HG02588 (cell line): ENCODE measurements around the gene MTMR10.

ENCODE experiments used
- ATAC-seq: cut with Tn5 transposase; IDR thresholded peaks from one replicate; pipeline ENCODE4 v1.9.1; 2021; ENCODE audit warnings: mild to moderate bottlenecking, moderate library complexity; ENCODE audit not compliant: unreplicated experiment

The MTMR10 gene

DNA sequence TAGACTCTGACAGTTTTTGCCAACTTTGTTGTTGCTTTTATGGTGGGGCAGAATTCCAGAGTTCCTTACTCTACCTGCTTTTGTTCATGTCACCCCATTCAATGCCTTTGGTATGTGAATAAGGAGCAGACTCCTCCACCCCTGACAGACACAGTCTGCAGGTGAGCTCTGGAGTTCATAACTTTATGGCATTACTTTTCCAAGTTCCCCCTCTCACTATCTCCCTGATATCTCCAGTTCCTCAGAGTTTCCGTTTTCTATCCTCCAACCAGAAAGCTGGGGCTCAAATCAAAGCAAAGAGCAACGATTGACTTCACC is 23.1 kb upstream of the MTMR10 start:
- ATAC-seq: no peak

DNA sequence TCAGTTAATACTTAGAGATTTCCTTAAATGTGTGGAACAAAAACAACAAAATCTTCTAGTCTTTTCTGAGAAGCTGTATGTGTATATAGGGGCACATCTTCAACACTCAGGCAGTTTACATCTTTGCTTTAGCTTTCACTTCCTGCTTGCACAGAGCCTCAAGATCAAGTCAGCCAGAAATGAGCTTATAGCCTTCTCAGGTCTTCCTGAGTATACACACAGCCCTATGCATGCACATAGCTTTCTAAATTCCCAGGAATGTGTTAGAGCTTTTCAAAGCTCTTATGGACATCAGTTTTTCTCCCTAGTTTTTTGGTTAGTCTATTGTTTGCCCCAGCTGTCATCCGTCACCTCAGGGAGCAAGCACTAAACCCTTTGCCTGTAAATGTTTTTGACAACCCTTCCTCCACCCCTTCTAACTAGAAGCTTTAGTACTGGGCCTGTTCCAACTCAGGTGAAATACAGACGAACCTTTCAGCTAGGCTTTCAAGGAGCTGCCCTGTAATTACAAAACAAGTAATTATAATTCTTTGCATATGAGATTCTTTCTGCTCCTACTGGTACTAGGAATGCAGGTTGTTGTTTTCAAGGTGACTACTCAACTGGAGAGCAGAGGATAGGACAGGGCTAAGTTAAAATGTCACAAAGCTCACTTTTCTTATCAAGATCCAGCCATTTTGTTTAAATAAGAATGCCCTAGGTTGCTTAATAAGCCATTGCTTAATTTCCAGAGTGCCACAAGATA is 22.6 kb upstream of the MTMR10 start:
- ATAC-seq: peak; percentile 81

DNA sequence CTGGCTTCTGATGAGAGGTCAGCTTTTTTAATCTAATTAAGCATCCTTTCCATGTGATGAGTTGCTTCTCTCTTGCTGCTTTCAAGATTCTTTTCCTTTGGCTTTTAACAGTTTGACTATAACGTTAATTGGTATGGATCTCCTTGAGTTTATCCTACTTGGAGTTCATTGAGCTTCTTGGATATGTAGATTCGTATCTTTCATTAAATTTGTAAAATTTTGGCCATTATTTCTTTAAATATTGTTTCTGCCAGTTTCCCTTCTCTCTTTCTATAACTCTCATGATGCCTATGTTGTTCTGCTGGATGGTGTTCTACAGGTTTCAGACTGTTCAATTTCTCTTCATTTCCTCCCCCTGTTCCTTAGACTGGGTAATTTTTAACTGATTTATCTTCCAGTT is 21.0 kb upstream of the MTMR10 start:
- no peak for ATAC-seq

DNA sequence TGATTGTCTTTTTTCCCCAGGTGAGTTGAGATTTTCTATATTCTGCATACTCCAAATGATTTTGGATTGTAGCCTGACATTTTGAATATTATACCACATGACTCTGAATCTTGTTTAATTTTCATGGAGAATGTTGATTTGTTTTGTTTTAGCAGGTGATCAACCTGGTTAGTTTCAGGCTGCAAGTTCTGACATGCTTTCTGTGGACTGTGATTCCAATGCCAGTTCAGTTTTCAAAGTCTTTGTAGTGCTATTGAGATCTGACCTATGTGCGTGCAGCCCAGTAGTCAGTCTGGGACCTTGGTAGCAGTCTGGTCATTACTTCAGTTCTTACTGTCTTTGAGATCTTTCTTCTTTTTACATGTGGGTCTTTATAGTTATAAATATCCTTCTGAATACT is 18.6 kb upstream of the MTMR10 start:
- no peak for ATAC-seq

DNA sequence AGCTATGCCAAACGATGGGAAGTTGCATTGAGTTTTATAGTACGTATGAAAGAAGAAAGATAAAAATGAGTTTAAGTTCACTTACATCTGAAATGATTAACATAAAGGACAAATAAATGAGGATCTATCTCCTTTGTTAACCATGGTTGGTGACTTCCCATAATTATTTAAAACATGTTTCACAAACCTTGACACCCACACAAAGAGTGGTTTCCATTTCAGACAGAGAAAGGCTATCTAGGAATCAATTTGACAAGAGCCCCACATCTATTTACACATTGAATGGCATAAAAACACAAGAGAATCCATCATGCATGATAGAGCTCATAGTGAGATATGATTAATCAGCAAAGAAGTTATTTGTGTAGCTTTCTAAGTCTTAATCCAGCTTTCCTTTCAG is 14.2 kb upstream of the MTMR10 start:
- ATAC-seq: no peak

DNA sequence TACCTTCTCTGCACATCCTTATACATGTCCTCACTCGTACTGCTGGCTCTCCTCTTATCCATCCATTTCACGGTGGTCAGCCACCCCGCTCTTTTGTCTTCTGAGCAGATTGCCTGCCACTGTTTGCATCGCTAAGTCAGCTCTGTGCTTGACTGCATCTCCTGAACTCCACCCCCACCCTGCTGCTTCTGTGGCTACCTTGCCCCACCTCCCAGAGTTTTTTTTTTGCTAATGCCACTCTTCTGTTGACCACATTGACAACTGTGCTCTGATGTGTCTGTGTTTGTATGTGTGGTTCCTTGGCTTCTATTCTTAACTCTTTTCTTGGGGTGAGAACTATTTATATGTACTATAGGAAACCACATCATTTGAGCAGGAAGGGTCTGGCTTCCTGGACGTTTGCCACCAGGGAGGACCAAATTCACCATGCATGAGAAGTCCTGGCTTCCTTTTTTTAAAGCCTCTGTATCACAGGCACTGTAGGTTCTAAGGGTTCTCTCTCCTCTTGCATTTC is 12.8 kb upstream of the MTMR10 start:
- peak; percentile 84 for ATAC-seq

DNA sequence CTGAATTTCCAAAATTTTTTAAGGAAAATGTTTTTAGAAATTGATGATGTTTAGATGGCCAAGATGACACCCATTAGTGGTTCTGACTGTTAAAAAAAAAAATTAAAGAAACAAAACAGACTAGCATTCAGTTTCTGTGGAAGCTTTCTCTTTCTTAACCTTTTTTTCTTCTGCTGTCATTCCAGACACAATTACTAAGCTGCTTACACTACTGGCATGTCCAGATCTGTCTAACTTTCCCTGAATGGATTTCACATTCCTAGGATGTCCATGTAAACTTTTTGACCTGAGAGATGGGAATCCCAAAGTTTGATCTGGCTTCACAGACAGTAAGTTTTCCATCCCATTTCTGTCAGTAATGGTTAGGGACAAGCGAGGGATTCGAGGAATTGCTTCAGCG is 10.3 kb upstream of the MTMR10 start:
- ATAC-seq: no peak

DNA sequence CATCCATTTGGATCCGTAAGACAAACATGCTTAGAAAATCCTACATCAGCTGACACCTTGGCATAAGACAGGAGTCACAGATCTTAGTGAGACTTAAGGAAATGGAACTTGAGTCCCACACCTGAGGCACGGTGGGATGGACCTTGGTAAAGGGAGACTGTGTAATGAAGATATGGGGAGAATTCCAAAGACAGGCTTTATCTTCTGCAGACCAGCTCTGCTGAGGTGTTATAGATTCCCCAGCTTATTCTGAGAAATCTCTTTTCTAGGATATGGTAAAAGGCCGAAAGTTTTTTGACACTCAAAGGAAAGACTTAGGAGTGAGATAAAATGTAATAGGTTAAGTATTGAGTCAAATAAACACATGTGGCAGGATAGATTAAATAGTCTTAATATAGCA is 8.3 kb upstream of the MTMR10 start:
- ATAC-seq: no peak

DNA sequence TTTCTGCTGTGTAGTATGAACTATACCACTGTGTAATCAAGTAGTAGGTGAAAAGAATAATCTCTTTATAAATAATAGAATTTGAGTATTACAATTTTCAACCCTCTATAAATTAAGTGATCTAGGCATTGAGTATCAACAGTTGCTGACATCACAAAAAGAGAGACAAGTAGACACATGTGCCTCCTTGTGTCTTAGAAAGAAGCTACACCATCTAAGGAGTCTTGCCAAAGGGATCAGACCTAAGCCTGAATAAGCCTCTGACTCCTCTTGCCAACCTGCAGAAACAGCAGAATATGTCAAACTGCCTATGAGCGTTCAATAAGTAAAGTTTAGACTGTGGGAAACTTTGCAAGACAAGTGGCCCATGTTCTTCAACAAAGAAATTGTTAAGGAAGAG is 5.8 kb upstream of the MTMR10 start:
- no peak for ATAC-seq

DNA sequence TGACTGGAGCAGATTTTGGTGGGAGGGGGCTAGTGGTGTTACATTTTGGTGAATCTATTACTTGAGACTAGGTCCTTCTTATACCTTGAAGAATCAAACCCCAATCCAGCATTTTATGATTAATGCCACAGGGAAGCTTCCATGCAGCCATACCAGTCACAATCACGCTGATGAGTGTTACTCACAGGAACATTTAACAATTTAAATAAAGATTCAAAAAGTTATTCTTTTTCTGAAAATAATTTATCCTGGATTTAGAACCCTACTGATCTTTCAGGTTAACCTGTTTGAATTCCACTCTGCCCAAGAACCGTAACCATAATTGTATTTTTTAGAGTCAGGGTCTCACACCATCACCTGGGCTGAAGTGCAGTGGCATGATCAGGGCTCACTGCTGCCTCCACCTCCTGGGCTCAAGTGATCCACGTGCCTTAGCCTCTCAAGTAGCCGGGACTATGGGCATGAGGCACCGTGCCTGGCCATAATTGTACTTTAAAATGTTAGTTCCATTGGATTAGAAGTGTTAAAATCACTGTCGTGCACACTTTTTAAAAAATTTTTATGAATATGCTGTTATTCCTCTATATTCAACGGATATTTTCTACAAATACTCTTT is 929 bp upstream of the MTMR10 start:
- no peak for ATAC-seq

DNA sequence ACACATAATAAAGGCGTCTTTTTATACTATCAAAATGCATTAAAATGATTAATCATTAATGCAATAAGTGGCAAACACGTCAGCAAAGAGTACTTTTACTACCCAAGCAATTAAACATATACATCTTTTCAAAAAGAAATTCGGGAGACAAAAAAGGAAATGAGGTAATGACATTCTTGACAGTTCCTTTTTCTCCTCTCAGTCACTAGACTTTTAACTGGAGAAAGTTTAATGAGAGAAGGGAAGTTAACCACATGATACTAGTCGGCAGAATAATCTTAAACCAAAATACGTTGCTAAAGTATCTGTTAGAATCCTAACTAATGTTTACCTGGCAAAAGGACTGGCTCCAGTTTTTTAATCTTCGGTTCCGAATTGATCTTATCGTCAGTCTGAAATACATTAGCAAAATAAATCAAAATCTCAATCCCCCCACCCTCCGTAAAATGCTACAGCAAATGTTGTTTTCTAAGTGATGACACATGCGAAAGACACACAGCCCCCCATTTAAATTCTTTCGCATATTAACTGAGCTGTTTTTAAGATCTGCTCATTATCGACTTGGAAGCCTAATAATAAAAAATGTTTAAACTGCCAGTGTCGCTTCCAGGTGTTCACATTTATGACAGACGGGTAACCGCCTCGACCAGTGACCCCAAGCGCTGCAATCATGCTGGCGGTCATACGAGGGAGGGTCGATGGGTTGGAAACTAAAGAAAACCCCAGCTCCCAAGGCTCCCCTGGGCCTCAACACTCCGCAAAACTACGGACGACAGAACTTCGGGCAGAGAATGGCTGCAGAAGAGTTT is 778 bp downstream of the MTMR10 start:
- peak; percentile 6 for ATAC-seq

DNA sequence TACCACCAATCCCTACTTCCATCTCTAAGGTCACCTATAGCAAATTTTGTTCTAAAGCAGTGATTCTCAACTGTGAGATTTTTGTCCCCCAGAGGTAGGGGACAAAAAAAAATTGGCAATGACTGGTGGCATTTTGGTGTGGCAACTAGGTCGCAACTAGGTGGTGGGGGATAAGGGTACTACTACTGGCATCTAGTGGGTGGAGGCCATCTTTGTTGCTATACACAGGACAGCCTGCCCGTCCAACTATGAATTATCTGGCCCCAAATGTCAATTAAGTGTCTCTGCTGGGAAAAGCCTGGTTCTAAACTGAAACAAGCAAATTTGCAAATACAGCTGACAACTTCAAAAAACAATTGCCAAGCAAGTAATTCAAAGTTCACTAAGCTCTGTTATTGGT is 1.4 kb downstream of the MTMR10 start:
- ATAC-seq: no peak

DNA sequence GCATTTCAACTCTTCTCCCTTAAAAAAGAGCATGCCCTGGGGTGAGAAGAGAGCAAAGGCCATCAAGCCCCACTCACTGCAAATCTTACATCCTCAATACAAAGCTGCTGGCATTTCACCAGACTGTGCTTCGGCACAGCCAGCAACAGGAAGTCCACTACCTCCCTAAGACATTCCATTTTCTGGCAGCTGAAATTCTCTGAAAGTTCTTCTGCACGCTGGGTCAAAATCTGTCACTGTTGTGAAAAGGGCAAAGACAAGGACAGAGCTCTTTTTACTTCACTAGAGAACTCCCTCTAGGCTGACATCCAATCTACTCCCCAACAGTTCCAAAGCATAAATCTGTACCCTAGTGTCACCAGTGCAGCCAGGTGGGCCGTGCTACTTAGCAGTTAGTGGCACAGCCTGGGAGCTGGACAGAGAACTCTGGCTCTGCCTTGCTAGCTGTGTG is 6.3 kb downstream of the MTMR10 start:
- no peak for ATAC-seq

DNA sequence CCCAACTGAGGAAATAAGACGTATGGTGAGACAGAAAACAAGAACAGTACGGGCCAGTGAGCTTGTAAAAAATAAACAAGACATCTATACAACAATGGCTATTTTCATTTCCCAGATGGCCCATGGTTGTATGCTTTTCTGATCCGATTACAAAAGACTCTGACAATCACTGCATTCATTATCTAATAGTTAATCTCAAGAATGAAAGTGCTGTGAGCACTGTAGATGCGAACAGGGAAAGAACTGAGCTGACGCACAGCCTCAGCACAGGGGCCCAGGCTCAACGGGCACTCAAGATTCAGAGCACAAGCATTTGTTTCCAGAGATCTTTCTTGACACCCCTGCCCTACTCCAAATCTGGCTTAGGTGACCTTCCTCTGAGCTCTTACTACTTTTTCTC is 6.9 kb downstream of the MTMR10 start:
- ATAC-seq: no peak

DNA sequence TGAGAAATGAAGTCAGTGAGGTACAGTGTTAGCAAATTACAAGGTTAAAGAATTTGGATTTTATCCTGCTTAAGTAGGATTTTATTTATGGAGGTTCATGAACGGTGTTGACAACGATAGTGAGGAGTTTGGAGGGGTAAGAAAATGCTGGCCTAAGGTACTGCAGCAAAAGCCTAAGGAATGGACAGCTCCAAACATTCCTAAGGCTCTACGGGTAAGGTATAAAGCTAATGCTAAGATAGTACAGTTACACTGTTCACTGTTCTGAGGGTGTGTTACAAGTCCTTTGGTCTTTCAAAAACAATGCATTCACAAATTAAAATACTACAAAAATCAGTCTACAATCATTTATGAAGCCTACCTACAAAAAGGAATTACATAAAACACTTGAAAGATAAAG is 7.3 kb downstream of the MTMR10 start:
- no peak for ATAC-seq

DNA sequence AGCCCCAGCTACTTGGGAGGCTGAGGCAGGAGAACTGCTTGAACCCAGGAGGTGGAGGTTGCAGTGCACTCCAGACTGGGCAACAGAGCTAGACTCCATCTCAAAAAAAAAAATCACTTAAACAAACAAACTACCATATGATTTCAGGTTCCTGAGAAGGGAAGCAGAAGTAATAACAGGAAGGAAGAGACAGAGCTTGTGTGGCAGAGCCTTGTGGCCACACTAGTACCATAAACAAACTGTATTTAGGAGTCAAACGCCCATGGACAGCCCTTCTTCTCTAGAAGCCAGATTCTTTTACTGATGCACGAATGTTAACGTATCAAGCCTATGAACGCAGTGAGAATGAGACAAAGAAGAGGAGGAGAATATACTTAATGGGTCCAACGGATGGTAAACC is 12.0 kb downstream of the MTMR10 start:
- no peak for ATAC-seq

DNA sequence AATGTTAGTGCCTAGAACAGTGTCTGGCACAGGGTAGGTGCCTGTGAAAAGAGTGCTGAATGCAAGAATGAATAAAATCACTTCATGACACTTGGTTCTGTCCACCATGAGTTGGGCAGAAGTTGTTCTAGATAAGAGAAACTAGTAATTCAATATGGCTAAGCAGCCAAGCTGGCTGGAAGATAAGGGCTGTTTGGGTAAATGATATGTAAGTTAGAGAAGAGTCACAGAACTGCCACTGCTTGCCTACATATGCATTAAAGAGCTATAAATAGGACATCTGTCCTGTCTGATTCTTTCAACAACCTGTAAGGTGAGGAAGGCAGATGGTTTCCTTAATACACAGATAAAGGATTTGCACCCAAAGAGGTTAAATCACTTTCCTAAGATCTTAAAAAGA is 13.1 kb downstream of the MTMR10 start:
- no peak for ATAC-seq

DNA sequence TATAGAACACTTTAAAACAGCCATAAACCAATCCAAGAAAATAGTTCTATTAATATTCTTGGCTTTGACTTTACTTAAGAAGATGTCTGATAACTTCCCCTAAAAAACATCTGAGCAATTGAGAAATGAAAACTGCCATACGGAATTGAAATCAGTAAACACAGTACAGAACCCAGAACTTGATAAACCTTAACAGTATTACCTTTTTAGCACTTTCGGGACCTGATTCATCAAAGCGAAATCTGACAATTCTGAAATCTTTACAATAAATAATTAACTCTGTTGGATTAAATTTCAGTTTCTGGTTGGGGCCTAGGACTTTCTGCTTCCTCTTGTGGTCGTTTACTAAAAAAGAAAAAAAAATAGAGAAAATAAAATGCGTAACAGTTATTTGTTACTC is 17.3 kb downstream of the MTMR10 start:
- ATAC-seq: no peak

DNA sequence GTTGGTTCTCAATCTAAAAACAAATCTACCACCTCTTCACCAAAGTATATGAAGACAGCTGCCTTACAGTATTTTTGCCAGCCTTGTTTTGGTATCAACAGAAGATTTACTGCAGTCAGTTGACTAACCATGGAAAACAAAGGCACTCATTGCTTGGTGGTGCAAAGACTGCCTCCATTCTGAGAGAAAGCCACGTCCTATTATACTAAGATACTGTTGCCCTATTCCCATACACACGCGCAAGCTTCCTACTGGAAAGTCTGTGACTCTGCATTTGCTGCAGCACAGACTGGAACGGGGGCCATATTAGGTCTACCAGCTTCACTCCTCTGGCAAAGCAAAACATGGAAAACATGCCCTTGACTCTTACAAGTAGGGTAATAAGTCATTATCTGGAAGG is 18.0 kb downstream of the MTMR10 start:
- ATAC-seq: no peak

DNA sequence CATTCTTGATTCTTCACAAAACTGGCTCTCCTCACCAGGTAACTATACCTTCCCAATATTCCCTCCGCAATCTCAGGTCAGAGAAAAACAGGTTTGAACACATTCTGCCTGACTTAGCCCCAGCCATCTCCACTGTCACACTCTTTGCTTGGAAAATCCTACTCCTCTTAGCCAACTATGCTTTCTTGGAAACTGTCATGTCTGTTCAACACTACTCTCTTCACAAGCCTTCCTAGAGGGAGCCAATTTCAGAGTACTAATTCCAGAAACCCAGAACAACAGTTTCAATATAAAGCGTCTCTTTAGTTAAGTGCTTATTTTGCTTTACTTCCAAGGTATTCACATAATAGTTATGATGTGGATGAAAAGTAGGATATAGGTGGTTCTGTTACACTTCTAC is 21.7 kb downstream of the MTMR10 start:
- no peak for ATAC-seq

DNA sequence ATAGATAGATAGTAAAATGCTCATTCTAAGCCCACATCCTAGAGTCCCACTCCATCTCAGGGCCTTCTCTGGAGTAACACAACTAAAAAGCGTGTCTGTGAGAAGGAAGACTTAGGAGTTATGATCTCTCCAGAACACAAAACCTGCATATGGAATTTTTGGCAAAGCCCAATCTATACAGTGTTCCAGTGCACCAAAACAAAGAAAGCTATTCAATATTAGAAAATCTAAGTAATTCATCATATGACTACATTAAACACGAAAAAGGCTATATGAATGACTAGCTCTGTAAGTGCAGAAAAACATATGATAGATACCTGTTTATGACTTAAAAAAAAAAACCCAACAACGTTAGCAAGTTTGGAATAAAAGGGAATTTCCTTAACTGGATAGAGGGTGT is 27.7 kb downstream of the MTMR10 start:
- no peak for ATAC-seq

DNA sequence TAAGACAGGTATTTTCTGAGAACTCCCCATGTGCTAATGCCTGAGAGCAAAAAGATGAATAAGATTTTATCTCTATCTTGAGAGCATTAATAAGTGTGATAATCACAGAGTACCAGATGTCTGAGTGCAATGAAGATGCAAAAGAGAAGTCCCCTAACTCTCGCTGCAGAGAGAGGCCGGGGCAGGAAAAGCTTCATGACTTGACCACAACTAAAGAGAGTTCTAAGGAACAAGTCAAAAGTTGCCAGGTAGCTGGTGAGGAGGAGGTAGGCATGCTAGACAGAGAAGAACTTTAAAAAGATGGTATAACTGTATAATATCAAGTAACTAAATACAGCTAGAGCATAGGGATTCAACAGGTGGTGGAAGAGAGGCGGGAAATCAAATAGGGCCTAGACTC is 28.8 kb downstream of the MTMR10 start:
- no peak for ATAC-seq
